ENCODE measurements around the gene OSBPL5.

Gene OSBPL5

GRCh38 chr11:3197044-3197695 is 32.1 kb upstream of the OSBPL5 start:
- no peak for DNase-seq (ENCODE audit: low read depth)

DNA sequence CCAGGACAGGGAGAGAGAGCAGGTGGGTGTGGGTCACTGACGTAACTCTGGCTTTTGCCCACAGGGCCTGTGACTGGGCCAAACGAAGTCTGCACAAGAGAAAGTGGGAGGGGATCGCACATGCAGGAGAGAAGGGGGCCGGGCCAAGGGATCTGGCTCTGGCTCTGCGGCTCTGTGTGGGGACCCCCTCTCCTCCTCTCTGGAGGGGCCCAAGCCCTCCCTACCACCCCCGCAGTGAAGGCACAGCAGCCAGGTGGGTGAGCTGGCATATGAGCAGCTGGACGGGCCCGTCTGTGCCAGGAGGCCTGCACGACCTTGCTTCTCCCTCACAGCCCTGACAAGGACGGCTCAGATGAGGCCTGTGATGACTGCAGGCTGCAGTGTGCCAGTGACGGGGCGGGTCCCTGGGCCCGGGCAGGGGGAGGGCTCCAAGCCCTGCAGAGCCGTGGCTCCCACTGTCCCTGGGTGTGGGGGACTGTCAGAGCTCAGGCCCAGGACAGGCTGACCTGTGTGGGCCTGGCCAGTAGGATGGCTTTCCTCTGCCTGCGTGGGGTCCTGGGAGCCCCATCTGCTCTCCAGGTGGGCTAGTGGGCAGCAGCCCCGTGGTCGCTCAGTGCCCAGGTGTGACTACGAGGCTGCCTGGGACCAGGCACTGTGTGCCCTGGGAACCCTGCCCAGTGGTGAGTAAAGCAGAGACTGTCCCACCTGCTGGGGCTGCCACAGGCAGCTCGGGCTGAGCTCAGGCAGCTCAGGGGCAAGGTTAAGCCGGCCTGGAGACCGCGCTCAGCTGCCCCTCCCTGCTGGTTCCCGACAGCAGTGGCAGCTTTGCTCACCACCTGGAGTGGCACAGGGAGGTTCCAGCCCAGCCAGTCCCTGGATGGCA is 31.3 kb upstream of the OSBPL5 start:
- no peak for DNase-seq (ENCODE audit: low read depth)

DNA sequence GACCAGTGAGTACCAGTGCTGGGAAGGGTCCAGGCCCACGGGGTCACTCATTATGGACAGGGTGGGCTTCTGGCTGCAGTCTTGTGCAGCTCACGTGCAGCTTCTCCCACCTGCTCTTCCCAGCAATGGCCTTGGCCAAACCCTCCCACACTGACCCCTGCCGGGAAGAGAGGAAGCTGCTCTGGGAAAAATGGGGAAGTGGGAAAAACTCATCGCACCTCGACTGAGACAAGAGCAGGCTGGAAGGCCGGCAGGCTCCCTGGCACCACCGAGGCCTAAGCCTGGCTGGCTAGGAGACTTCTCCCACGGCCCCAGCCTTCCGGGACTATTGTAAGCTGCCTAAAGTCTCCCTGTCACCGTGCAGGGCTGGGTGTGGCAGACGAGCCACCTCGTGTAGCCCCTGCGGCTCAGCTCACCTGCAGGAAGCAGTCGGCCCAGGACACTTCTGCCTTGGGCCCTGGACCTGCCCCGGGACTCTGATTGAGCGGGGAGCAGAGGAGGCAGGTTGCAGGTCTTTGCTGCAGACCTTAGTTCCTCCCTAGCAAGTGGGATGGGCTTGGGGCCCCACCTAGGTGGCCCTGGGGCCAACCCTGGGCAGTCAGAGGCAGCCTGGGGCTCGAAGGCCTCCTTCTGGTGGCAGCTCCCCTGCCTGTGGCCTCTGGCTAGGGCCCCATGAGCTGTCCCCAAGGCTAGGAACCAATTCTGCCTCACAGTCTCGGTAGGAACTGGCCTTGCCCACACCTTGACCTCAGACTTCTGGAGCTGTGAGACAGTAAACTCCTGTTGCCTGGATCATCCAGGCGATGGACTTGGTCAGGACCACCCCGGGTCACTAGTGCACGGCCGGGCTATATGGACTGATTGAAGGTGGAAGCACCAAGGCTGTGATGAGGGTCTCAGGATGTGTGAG is 30.4 kb upstream of the OSBPL5 start:
- no peak for DNase-seq (ENCODE audit: low read depth)

GRCh38 chr11:3194016-3194816 is 29.1 kb upstream of the OSBPL5 start:
- no peak for DNase-seq (ENCODE audit: low read depth)

GRCh38 chr11:3193373-3194015 is 28.4 kb upstream of the OSBPL5 start:
- no peak for DNase-seq (ENCODE audit: low read depth)

DNA sequence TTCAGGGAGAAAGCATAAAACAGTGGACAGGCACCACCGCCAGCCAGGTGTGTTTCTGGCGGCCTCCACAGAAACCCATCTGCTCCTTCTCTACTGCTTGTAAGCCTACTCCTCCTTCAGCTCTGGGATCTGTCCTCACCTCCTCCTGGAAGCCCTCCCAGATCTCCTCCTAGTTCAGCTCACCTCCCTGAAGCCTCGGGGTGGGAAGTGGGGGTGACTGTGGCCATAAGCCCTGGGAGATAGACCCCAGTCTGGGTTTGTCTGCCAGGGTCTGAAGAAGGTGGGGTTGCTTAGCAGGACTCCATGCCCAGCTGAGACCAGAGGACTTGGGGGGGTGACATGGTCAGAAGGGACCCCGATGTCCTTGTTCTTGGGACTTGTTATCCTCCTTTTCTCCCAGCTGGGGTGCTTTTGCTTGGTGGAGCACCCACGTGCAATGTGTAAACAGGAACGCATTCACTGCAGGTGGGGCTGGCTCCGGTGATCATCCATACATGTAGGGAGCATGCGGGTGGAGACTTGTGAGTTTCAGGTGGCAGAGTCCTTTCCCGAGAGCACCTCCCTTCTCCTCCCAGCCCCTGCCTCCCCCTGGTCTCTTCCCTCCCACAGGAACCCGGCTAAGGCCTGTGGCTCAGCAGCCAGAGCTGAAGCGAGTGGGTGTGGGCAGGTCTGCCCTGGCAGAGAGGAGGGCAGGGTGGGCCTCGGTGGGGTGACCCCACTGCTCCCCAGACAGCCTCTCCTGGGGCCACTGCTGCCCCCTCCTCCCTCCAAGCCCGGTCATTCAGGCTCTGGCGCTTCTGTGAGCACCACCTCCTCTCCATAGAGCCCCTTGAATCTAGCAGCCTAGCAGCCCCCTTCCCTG is 27.6 kb upstream of the OSBPL5 start:
- no peak for DNase-seq (ENCODE audit: low read depth)

DNA sequence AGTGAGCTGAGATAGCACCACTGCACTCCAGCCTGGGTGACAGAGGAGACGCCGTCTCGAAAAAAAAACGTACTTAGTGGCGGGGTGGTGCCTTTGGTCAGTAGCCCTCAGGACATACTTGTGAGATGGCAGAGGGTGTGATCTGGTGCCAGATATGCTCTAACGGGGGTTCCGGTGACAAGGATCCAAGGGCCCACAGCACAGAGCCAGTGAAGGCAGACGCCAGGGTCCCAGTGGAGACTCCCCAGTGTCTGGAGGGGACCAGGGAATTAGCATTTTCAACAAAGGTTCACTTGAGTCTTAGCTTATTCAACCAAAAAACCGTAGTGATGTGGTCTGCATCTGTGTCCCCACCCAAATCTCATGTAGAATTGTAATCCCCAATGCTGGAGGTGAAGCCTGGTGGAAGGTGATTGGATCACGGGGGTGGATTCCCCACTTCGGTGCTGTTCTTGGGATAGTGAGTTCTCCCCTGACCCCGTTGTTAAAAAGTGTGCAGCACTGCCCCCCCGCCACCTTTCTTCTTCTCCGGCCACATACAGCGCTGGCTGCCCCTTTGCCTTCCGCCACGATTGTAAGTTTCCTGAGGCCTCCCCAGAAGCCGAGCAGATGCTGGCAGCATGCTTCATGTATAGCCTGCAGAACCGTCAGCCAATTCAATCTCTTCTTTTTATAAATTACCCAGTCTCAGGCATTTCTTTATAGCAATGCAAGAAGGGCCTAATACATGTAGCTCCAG is 26.6 kb upstream of the OSBPL5 start:
- no peak for DNase-seq (ENCODE audit: low read depth)

GRCh38 chr11:3190600-3190999 is 25.5 kb upstream of the OSBPL5 start:
- no peak for DNase-seq (ENCODE audit: low read depth)

DNA sequence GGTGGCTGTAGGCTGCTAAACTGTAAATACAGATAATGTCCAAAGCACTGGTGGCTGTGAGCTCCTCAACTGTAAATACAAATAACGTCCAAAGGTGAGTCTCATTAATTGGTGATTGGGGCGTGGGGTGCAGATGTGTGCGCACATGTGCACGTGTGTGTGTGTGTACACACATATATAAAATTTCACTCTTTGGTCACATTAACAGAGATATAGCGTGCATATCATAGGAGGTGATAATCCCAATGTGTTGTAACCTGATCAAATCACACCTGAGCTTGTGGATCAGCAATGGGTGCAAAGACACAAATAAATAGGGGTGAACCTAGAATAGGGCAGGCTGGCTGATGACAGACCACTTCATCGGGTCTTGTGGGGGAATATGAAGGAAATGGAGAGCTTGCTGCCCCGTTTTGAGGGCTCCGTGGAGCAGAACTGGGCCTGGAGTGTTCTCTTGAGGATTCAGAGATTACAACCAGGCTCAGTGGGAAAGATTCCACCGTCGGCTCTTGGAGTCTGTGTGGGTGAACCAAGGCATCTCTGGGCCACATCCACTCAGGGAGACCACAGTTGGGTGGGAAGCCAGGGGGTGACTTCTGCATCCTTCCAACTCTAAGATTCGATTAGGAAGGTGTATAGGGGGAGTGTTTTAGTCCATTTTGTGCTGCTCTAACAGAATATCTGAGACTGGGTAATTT is 24.9 kb upstream of the OSBPL5 start:
- no peak for DNase-seq (ENCODE audit: low read depth)

- DNase-seq (ENCODE audit: low read depth), result no peak
Measured at GRCh38 chr11:3189196-3189843, 24.2 kb upstream of the OSBPL5 start.

DNA sequence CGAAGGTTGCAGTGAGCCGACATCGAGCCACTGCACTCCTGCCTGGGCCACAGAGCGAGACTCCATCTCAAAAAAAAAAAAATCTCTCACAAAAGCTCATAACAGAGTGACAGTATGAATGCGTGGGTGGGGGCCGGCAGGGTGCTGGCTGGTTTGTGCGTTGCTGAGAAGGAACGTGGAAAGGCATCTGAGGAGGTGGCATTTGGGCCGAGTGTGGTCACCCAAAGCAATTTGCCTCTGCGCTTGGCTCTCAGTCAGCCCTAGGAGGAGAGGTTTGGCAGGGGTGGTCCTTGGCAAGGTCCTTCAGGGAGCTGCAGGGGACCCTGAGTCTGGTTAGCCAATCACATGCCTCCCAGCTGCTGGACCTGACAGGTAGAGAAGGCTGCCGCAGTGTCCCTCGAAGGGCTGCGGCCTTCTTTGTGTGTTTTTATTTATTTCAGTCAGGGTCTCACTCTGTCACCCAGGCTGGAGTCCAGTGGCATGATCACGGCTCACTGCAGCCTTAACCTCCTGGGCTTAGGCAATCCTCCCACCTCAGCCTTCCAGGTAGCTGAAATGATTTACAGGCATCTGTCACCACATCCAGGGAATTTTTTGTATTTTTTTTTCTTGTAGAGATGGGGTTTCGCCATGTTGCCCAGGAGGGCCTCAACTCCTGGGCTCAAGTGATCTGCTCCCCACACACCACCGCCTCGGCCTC is 23.5 kb upstream of the OSBPL5 start:
- no peak for DNase-seq (ENCODE audit: low read depth)

- DNase-seq (ENCODE audit: low read depth), result no peak
Measured at GRCh38 chr11:3186166-3186953, 21.2 kb upstream of the OSBPL5 start.

GRCh38 chr11:3184732-3185347 is 19.7 kb upstream of the OSBPL5 start:
- DNase-seq (ENCODE audit: low read depth), result no peak

DNA sequence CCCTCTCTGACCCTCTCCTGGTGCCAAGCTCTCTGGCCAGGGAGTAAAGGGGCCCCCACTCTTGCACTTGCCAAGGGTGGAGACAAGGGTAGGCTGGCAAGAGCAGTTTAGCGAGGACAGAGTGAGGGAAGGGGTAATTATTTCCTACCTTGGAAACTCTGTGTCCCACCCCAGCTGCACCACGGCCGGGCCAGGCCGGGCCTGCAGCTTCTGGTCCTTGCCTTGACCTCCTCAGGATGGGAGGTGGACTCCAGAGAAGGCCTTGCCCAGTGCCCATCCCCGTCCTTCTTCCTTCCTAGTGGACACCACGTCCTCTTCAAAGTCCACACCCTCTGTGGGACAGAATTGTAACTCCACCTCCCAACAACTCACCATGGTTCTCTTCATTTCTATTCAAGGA is 18.4 kb upstream of the OSBPL5 start:
- DNase-seq (ENCODE audit: low read depth), result no peak

DNA sequence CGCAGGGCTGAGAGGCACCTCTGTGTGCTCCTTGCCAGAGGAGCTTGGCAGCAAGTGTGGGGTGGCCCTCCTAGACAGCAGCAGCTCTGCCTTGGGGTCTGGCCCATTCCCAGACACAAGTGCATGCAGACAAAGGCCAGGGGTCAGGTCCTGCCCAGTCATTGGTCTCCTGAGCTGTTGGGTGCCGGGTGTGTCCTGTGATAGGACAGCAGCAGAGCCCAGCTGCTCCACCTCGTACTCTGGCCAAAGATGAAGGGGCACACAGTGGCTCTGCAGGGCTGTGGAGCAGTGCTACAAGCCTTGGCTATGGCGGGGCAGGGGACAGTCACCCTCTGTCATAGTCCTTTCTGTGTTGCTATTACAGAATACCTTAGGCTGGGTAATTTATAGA is 17.3 kb upstream of the OSBPL5 start:
- DNase-seq (ENCODE audit: low read depth), result no peak

GRCh38 chr11:3181725-3182461 is 16.8 kb upstream of the OSBPL5 start:
- no peak for DNase-seq (ENCODE audit: low read depth)

Measured in stimulated activated CD8-positive, alpha-beta memory T cell treated with anti-CD3 and anti-CD28 coated beads, Interleukin-15, amount 100 ng/mL, for 24 hours (primary cell).